HAP-1 (cell line): ENCODE data around the gene VAMP7.
"Not testable (repeated sequence)": the region's sequence is repeated elsewhere in the genome, so short reads cannot be mapped to it uniquely, and the experiment has no call there.

ENCODE experiments used
- DNase-seq, 2 experiments: peaks; one replicate each; pipeline ENCODE4 v3.0.0-alpha.2; 2016 to 2020; ENCODE audit warnings: low spot score in 2 of 2
- H3K27me3 ChIP-seq: fragments of 250-450 bp; sonication (Bioruptor Pico); 2 replicates; pipeline ENCODE4 v1.5.1; 2020; ENCODE audit warnings: low read depth, mild to moderate bottlenecking, moderate library complexity
- H3K36me3 ChIP-seq: fragments of 250-450 bp; sonication (Bioruptor Pico); replicated peaks from 2 replicates; pipeline ENCODE4 v1.5.1; 2020; ENCODE audit warnings: mild to moderate bottlenecking
- H3K4me1 ChIP-seq: fragments of 250-450 bp; sonication (Bioruptor Pico); 2 replicates; pipeline ENCODE4 v1.5.1; 2020; ENCODE audit warnings: mild to moderate bottlenecking
- H3K4me3 ChIP-seq: fragments of 250-450 bp; sonication (Bioruptor Pico); 2 replicates; pipeline ENCODE4 v1.5.1; 2020; ENCODE audit warnings: mild to moderate bottlenecking, moderate library complexity
- H3K9me3 ChIP-seq: fragments of 250-450 bp; sonication (Bioruptor Pico); 2 replicates; pipeline ENCODE4 v1.5.1; 2020; ENCODE audit warnings: mild to moderate bottlenecking, moderate library complexity
- in situ Hi-C: fragments of 300-500 bp; cut with MboI; formaldehyde crosslinking; loops from 3 replicates; pipeline ENCODE4 v1.14.3; 2020; ENCODE audit warnings: low sequenced_read_pairs, inconsistent platforms, mixed read lengths

VAMP7 gene

DNA sequence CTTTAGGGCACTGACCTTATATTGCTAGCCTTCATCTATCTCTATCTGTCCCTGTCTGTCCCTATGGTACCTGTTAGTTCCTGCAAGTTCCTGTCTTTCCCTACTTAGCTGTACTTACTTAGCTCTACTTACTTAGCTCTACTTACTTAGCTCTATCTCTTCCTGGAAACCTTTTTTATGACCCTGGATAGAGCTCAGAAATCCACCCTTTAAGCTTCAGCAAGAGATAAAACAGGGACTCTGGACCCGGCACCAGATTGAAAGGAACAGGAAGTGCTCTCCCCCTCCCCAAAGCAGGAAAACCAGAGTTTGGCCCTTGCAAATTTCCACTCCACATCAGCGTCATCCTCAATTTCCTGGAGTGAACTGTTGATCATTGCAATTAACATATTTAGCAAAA is 104.1 kb downstream of the VAMP7 start:
- in situ Hi-C loops, result no loop called here
- no peak for DNase-seq
- H3K4me1 ChIP-seq, result no peaks in the 10 kb centered on the region
- H3K4me3 ChIP-seq, result no peak overlapping the region
- no peaks in the 10 kb centered on the region for H3K27me3 ChIP-seq
- no peaks in the 10 kb centered on the region for H3K36me3 ChIP-seq
- no peaks in the 10 kb centered on the region; the same call in 1 of the 2 replicates for H3K9me3 ChIP-seq

- H3K4me1 ChIP-seq, H3K4me3 ChIP-seq, in situ Hi-C loops, H3K9me3 ChIP-seq, DNase-seq, H3K27me3 ChIP-seq, H3K36me3 ChIP-seq: not testable (repeated sequence)
Measured at GRCh38 chrX:155986995-155987394, 105.8 kb downstream of the VAMP7 start.

DNA sequence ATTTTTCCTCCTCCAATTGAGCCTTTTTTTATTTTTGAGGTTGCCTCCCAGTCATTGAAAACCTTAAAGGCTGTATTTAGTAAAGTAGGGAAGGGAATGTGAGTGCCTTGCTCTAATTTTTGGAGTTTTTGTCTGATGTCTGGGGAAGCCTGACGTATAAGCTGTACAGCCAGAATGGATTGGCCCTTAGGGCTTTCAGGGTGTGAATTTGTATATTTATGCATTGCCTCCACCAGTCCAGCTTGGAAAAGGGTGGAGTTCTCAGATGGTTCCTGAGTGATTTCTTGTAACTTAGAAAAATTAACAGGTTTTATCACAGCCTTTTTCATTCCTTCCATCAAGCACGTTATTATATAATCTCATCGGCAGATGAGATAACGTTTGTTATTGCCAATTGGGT is 107.7 kb downstream of the VAMP7 start:
- no peaks in the 10 kb centered on the region for H3K27me3 ChIP-seq
- H3K36me3 ChIP-seq, result no peaks in the 10 kb centered on the region
- no peaks in the 10 kb centered on the region for H3K4me1 ChIP-seq
- H3K4me3 ChIP-seq, result no peak overlapping the region
- no peaks in the 10 kb centered on the region; the same call in 1 of the 2 replicates for H3K9me3 ChIP-seq
- in situ Hi-C loops, result no loop called here
- no peak for DNase-seq
